ENCODE data around the gene CIB4.
"Not testable (repeated sequence)": the region's sequence is repeated elsewhere in the genome, so short reads cannot be mapped to it uniquely, and the experiment has no call there.

Gene CIB4

DNA sequence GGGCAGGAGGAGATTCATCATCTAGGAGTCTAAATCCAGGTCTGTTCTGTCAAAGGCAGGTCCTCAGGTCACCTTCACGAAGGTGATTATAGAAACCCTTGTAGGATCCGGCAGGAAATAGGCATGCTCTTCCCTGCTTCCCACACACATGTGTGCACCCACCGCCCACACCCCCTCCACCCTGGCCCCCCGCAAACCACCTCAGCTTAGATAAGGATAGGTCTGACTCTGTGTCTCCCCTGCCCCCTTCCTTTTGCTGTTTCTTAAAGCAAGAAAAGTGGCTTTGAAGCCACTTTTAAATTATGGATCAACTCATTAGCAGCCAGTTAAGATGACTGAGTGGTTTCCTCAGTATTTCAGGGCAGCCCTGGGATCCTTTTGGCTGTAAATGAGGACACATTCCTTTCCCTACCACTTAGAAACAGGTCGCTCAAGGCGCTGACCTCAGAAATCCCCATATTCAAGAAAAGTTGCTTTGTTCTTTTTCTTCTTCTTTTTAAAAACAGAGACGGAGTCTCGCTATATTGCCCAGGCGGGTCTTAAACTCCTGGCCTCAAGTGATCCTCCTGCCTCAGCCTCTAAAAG lies 14.5 kb upstream of the CIB4 start:
- Mint-ChIP-seq H3K9me3 (peaks cover 1 to 5% of the 10 kb centered on the region in 2 donors), H3K4me3 (no peak overlapping the region), H3K27ac (no peak overlapping the region), H3K27me3 (peaks cover 34 to 59% of the 10 kb centered on the region in 2 donors), H3K36me3 (ENCODE audit: insufficient read depth) (no peaks in the 10 kb centered on the region), H3K4me1 (ENCODE audit: low read depth in 2 of 2) (no peaks in the 10 kb centered on the region)
- ATAC-seq (replicated peaks) (no peak), DNase-seq (no peak)

DNA sequence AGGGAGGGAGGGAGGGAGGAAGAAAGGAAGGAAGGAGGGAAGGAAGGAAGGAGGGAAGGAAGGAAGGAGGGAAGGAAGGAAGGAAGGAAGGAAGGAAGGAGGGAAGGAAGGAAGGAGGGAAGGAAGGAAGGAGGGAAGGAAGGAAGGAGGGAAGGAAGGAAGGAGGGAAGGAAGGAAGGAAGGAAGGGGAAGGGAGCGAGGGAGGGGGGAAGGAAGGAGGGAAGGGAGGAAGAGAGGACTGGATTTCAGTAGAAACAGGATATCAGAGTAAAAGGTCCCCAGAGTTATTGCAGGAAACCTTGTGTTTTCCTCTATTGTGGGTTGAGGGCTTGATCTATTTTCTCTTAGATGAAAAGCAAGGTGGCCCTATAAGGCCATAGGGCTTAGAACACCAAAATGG lies 14.0 kb upstream of the CIB4 start:
- peaks cover 39 to 65% of the 10 kb centered on the region in 2 donors for H3K27me3 Mint-ChIP-seq
- not testable (repeated sequence) for H3K27ac Mint-ChIP-seq; H3K4me3 Mint-ChIP-seq; H3K4me1 Mint-ChIP-seq (ENCODE audit: low read depth in 2 of 2); DNase-seq; ATAC-seq (replicated peaks); H3K9me3 Mint-ChIP-seq; H3K36me3 Mint-ChIP-seq (ENCODE audit: insufficient read depth)

DNA sequence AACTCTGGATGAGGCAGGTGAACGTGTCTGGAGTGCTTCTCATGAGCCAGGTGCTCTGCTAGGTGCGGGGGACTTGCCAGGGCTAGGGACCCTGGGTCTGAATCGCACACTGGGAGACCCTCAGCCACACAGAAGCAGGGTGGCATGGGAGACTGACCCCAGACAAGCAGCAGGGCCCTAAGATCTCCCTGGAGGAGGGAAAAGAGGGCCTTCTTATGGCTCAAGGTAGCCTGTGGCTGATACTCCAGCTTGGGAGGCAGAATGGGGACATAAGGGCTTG lies 12.8 kb upstream of the CIB4 start:
- H3K27me3 Mint-ChIP-seq, result peaks cover 41 to 71% of the 10 kb centered on the region in 2 donors
- DNase-seq (no peak), ATAC-seq (replicated peaks) (no peak)
- H3K4me1 Mint-ChIP-seq (ENCODE audit: low read depth in 2 of 2), result no peaks in the 10 kb centered on the region
- no peak overlapping the region for H3K27ac Mint-ChIP-seq
- peaks cover 1 to 4% of the 10 kb centered on the region in 2 donors for H3K9me3 Mint-ChIP-seq
- H3K4me3 Mint-ChIP-seq, result no peak overlapping the region
- H3K36me3 Mint-ChIP-seq (ENCODE audit: insufficient read depth), result no peaks in the 10 kb centered on the region

DNA sequence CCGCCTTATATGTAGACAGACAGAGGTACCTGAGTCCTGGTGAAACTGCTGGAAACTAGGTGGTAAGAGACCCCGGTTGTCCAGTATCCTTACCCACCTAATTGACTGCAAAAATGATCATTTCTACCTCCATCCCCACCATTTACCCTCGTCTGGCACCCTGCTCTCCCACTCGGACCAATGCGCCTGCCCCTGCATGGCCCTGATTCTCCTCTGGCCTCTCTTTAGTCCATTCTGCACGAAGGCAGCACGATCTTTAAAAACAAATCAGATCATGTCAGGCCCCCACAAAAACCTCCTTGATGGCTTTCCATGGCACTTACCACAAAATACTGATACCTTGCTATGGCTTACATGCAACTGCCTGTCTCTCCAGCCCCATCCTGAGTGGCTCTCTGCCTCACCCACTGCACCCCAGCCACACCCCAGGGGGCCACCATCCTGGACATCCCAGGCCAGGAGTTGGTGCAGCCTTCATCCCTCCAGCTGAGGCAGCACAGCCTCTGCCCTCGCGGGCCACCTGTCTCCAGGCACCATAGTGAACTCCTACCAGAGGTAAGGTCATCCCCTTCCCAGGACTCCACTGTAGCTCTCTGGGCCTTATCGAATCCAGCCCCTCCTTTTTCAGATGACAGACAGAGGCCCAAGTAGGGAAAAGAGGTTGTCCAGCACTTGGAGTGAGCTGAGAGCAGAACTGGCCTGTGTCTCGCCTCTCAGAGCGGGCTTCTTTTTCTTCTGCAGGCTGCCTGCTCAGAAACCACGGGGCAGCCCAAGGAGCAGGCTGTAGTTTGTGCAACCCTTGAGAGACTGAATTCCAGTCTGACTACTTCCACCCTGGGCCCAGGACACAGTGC lies 12.3 kb upstream of the CIB4 start:
- no peaks in the 10 kb centered on the region for H3K36me3 Mint-ChIP-seq (ENCODE audit: insufficient read depth)
- no peak overlapping the region for H3K27ac Mint-ChIP-seq
- H3K4me3 Mint-ChIP-seq, result no peak overlapping the region
- ATAC-seq (replicated peaks) (no peak), DNase-seq (no peak)
- H3K4me1 Mint-ChIP-seq (ENCODE audit: low read depth in 2 of 2), result no peaks in the 10 kb centered on the region
- H3K9me3 Mint-ChIP-seq, result no peaks in the 10 kb centered on the region
- H3K27me3 Mint-ChIP-seq, result peaks cover 35 to 71% of the 10 kb centered on the region in 2 donors

DNA sequence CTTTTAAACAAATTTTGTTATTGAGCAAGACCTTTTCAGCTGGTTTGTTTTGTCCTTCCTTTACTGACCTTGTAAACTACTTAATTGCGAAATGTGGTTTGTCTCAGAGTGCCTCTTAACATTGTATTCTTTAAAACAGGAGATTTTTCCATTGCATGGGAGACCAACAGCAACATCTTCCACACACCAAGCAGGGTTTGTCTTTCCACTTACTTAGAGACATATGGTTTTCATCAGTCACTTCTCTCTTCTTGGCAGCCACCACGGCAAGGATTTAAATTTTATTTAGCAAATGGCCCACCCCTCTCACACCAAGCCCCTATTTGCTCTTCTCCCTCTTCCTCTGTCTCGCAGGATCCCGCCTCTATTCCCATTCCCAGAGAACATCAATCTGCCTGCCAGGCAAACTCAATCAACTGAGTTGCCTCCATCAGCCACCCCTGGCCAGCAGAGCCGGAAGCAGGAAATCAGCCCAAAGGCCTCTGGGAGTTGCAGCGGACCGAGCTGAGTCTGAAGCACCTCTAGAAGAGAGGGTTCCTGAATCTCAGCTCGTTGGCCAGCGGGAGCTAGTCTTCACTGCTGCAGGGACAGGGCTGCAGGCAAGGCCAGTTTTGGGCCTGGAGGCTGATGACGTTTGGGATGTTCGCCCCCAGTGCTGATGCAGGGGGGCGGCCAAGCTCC lies 11.3 kb upstream of the CIB4 start:
- H3K27ac Mint-ChIP-seq, result no peak overlapping the region
- no peaks in the 10 kb centered on the region for H3K36me3 Mint-ChIP-seq (ENCODE audit: insufficient read depth)
- H3K4me3 Mint-ChIP-seq, result no peak overlapping the region
- no peak for DNase-seq
- H3K9me3 Mint-ChIP-seq, result no peaks in the 10 kb centered on the region
- H3K27me3 Mint-ChIP-seq, result peaks cover 37 to 69% of the 10 kb centered on the region in 2 donors
- H3K4me1 Mint-ChIP-seq (ENCODE audit: low read depth in 2 of 2), result no peaks in the 10 kb centered on the region
- ATAC-seq (replicated peaks), result no peak

DNA sequence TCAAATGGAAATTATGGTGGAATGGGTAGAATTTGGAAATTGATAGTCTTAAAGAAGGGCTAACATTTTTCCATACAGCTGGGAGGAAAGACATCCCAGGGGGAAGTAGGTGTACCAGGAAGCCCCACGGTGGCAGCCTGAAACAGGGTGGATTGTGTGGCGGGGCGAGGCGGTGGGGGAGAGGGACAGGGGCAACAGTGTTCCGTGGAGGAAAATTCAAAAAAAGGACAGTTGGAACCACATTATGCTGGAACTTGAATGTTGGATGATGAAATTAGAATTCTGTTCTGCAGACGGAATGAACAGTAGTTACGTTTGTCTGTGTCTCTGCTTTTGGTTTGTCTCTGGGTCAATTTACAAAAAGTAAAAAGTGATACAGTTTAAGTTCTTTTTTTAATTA lies 10.6 kb upstream of the CIB4 start:
- no peaks in the 10 kb centered on the region for H3K4me1 Mint-ChIP-seq (ENCODE audit: low read depth in 2 of 2)
- no peak overlapping the region for H3K4me3 Mint-ChIP-seq
- H3K36me3 Mint-ChIP-seq (ENCODE audit: insufficient read depth), result no peaks in the 10 kb centered on the region
- H3K27ac Mint-ChIP-seq, result no peak overlapping the region
- no peaks in the 10 kb centered on the region for H3K9me3 Mint-ChIP-seq
- DNase-seq (no peak), ATAC-seq (replicated peaks) (no peak)
- peaks cover 41 to 71% of the 10 kb centered on the region in 2 donors for H3K27me3 Mint-ChIP-seq

DNA sequence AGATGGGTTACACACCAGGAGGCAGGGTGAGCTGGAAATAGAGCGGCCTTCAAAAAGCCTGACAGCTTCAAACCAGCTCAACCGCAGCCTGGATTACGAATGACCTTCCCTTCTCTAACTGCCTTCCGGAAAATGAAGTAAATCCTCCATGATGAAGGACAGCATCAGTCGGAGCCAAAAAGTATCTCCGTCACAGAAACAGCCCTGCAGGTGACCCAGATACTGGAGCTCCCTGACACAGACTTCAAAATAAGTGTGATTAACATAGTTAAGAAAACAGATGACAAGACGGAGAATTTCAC lies 10.3 kb upstream of the CIB4 start:
- no peak overlapping the region for H3K27ac Mint-ChIP-seq
- no peak overlapping the region for H3K4me3 Mint-ChIP-seq
- H3K27me3 Mint-ChIP-seq, result peaks cover 44 to 75% of the 10 kb centered on the region in 2 donors
- H3K36me3 Mint-ChIP-seq (ENCODE audit: insufficient read depth), result no peaks in the 10 kb centered on the region
- no peak for DNase-seq
- H3K9me3 Mint-ChIP-seq, result no peaks in the 10 kb centered on the region
- no peaks in the 10 kb centered on the region for H3K4me1 Mint-ChIP-seq (ENCODE audit: low read depth in 2 of 2)
- no peak for ATAC-seq (replicated peaks)

DNA sequence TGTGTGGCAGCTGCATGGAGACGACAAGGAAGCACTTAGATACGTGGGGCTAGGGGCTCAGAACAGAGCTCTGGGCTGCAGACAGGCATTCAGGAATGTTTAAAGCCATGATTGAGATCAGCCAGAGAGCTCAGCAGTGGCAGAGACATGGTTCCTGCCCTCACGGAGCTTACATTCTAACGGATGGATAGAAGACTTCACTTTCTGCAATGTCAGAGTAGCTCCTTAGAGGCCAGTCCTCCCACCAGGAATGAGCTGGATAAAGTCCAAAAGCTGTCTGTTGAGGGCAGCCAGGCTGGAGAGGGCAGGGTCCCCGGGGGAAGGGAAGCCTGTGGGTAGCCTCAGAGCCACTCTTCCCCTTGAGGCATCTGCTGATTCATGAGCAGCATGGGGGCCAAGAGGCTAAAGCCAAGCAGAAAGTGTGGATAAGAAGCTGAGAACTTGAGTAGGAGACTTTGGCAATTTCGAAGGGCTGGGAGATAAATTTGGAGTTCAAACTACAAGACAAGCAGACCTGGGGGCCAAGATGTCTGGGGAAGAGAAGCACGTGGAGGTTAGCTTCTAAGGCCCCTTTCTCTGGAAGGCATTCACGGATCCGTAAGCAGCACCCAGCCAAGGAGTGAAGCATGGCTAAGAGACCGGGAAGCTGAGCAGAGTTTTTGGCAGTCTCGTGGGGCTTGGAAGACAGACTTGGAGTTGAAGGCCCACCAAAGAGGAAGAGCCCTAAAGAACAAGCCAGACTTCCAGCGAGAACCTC lies 9.7 kb upstream of the CIB4 start:
- DNase-seq (no peak), ATAC-seq (replicated peaks) (no peak)
- peaks cover 49 to 80% of the 10 kb centered on the region in 2 donors for H3K27me3 Mint-ChIP-seq
- H3K4me3 Mint-ChIP-seq, result no peak overlapping the region
- no peaks in the 10 kb centered on the region for H3K9me3 Mint-ChIP-seq
- no peak overlapping the region for H3K27ac Mint-ChIP-seq
- no peaks in the 10 kb centered on the region for H3K36me3 Mint-ChIP-seq (ENCODE audit: insufficient read depth)
- H3K4me1 Mint-ChIP-seq (ENCODE audit: low read depth in 2 of 2), result no peaks in the 10 kb centered on the region

DNA sequence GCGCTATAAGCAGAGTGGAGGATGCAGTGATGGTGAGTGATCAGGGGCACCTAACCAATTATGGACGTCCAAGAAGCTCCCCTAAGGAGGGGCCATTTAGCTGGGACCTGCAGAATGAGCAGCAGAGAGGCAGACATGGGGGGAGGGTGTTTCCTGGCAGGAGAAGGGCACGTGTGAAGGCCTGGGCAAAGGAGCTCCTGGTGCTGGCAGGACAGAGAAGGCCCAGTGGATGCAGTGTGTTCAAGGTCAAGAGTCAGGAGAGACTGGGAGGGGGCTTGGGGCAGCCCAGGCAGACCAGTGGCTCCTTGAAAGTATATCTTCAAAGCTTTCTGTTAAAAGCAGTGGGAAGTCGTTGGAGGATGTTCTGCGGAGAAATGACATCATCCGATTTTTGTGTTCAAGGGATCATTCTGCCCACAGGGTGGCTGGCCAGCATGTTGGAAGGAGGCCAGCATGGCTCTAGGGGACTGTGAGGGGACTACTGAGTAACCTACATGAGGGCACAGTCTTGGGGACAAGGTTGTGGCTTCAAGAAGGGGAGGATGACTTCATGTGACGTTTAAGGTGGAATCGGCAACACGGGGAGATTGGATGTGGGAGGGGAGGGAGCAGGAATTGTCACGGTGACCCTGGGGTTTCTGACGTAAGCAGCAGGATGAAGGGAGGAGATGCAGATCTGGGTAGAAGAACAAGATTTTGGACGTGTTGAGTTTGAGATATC lies 9.0 kb upstream of the CIB4 start:
- Mint-ChIP-seq H3K4me3 (no peak overlapping the region), H3K27ac (peak overlapping the region in 1 of 2 donors; percentile 21), H3K36me3 (ENCODE audit: insufficient read depth) (no peaks in the 10 kb centered on the region)

DNA sequence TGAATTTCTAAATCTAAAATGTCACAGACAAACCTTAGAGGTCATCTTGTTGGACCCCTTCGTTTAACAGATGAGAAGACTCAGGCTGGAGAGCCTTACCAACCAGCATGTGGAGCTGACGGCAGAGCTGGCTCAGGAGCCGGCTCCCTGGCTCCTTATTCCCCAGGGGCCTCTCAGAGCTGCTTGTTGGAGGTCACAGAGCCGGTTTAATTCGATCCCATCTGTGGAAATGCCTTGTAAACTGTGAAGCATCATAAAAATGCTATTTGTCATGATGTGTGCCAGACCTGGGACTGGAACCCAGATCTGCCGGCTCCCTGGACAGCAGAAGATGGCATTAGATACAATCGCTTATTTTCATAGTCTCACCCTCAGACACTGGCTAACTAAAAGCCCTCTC lies 8.2 kb upstream of the CIB4 start:
- H3K9me3 Mint-ChIP-seq, result no peaks in the 10 kb centered on the region
- DNase-seq (no peak), ATAC-seq (replicated peaks) (no peak)
- H3K36me3 Mint-ChIP-seq (ENCODE audit: insufficient read depth), result no peaks in the 10 kb centered on the region
- no peaks in the 10 kb centered on the region for H3K4me1 Mint-ChIP-seq (ENCODE audit: low read depth in 2 of 2)
- peaks cover 65 to 95% of the 10 kb centered on the region in 2 donors for H3K27me3 Mint-ChIP-seq
- H3K27ac Mint-ChIP-seq, result no peak overlapping the region
- no peak overlapping the region for H3K4me3 Mint-ChIP-seq

More for the DNA sequence above, 9.0 kb upstream of the CIB4 start:
- Mint-ChIP-seq H3K9me3 (no peaks in the 10 kb centered on the region), H3K4me1 (ENCODE audit: low read depth in 2 of 2) (no peaks in the 10 kb centered on the region), H3K27me3 (peaks cover 57 to 87% of the 10 kb centered on the region in 2 donors)
- DNase-seq (no peak), ATAC-seq (replicated peaks) (no peak)

DNA sequence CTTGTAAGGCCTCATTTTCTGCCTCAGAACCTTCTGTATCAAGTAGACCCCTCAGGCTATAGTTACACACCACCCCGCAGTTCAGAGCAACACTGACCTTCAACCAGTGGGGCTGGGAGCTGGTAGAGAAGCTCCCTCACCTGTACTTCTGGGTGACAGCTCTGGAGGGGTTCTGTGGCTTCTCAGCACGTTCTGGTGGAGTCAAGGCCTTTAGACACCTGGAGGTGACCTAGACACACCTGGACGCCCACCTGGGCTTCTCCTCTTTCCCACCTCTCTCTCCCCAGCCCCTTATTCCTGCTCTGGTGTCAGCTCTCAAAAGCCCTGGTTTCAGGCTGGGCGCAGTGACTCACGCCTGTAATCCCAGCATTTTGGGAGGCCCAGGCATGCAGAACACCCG lies 7.3 kb upstream of the CIB4 start:
- Mint-ChIP-seq H3K4me3 (no peak overlapping the region), H3K36me3 (ENCODE audit: insufficient read depth) (no peaks in the 10 kb centered on the region), H3K9me3 (no peaks in the 10 kb centered on the region), H3K27me3 (peaks cover 67 to 94% of the 10 kb centered on the region in 2 donors), H3K4me1 (ENCODE audit: low read depth in 2 of 2) (no peaks in the 10 kb centered on the region), H3K27ac (no peak overlapping the region)
- no peak for DNase-seq
- ATAC-seq (replicated peaks), result no peak

DNA sequence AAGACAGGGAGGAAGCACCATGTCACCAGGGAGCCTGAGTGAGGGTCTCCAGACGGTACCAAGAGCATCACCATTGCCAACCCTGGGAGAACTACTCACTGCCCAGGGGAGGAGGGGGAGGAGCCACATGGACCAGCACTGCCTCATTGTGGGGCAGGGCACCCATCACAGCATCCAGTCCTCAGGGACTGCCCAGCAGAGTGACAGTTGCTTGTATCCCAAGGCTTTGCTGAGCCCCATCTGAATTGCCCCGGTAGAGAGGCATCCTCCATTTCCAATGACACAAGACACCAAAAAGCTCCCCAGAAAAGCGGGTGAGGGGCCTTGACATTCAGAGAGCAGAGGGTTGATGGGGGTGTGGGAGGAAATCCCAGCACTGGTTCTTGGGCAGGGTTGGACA lies 6.8 kb upstream of the CIB4 start:
- Mint-ChIP-seq H3K9me3 (no peaks in the 10 kb centered on the region), H3K36me3 (ENCODE audit: insufficient read depth) (no peaks in the 10 kb centered on the region), H3K4me1 (ENCODE audit: low read depth in 2 of 2) (no peaks in the 10 kb centered on the region), H3K4me3 (no peak overlapping the region), H3K27ac (no peak overlapping the region), H3K27me3 (peaks cover 66 to 93% of the 10 kb centered on the region in 2 donors)
- no peak for ATAC-seq (replicated peaks)
- DNase-seq, result no peak

DNA sequence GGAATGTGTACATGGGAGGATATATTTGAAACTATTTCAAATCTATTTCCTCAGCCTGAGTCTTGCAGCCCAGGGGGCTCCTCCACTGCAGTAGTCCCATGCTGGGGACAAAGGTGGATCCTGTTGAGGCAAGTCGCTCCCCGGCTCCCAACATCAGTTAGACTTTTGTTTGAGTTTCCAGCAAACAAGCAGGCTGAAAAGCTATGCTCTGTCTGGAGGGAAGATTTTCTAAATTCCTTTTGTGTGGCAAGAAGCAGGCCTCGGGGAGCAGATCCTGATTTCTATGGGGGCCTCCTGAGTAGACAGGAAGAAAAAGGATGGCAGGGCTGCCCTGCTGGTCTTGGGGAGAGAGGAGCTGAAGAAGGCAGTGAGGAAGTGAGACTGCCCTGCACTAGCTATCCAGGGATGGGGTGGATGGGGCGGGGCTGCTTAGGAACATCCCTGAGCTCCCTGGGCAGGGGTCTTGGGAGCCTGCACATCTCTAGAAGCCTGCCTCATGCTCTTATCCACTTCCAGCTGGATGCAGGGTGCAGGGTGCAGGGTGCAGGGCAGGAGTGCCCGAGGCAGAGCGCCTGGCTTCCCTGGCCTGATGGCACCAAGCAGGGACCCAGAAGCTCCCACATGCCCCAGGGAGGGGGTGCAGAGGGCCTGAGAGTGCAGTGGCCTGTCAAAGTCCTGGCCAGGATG lies 6.0 kb upstream of the CIB4 start:
- ATAC-seq (replicated peaks), result no peak
- peaks cover 64 to 91% of the 10 kb centered on the region in 2 donors for H3K27me3 Mint-ChIP-seq
- no peaks in the 10 kb centered on the region for H3K4me1 Mint-ChIP-seq (ENCODE audit: low read depth in 2 of 2)
- H3K27ac Mint-ChIP-seq, result no peak overlapping the region
- DNase-seq, result no peak
- H3K36me3 Mint-ChIP-seq (ENCODE audit: insufficient read depth), result no peaks in the 10 kb centered on the region
- H3K9me3 Mint-ChIP-seq, result no peaks in the 10 kb centered on the region
- no peak overlapping the region for H3K4me3 Mint-ChIP-seq
